ENCODE measurements around the gene MYO16. TPM values are rescaled to one million over a fixed set of nuclear protein-coding genes. Genes with fewer than 3 reads are reported as not detected.

The MYO16 gene
- total RNA-seq, 4 donors from 2014 or later, result 0.54 to 3.8 (median 1.5) TPM

- no peaks in the 10 kb centered on the region for H3K9me3 ChIP-seq
- no peak overlapping the region for H3K4me3 ChIP-seq
- no peak for ATAC-seq
- H3K27ac ChIP-seq, result no peak overlapping the region
- no peaks in the 10 kb centered on the region for H3K4me1 ChIP-seq
- no peaks in the 10 kb centered on the region for H3K36me3 ChIP-seq
- 17 to 50% methylated on average over 1 of the region's 1 CpG for WGBS, 2 donors (ENCODE audit: low coverage in 1 of 2)
- no peaks in the 10 kb centered on the region for H3K27me3 ChIP-seq
- TF ChIP-seq, protein P1, sequence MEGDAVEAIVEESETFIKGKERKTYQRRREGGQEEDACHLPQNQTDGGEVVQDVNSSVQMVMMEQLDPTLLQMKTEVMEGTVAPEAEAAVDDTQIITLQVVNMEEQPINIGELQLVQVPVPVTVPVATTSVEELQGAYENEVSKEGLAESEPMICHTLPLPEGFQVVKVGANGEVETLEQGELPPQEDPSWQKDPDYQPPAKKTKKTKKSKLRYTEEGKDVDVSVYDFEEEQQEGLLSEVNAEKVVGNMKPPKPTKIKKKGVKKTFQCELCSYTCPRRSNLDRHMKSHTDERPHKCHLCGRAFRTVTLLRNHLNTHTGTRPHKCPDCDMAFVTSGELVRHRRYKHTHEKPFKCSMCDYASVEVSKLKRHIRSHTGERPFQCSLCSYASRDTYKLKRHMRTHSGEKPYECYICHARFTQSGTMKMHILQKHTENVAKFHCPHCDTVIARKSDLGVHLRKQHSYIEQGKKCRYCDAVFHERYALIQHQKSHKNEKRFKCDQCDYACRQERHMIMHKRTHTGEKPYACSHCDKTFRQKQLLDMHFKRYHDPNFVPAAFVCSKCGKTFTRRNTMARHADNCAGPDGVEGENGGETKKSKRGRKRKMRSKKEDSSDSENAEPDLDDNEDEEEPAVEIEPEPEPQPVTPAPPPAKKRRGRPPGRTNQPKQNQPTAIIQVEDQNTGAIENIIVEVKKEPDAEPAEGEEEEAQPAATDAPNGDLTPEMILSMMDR (IDR thresholded peaks at IDR 0.05), result no peak
- TF ChIP-seq EP300 (IDR thresholded peaks at IDR 0.05) (no peak), POLR2AphosphoS5 (IDR thresholded peaks at IDR 0.05) (no peak), POLR2A (IDR thresholded peaks at IDR 0.05) (no peak)
Measured at GRCh38 chr13:109200556-109200955, 571.1 kb downstream of the MYO16 start.

DNA sequence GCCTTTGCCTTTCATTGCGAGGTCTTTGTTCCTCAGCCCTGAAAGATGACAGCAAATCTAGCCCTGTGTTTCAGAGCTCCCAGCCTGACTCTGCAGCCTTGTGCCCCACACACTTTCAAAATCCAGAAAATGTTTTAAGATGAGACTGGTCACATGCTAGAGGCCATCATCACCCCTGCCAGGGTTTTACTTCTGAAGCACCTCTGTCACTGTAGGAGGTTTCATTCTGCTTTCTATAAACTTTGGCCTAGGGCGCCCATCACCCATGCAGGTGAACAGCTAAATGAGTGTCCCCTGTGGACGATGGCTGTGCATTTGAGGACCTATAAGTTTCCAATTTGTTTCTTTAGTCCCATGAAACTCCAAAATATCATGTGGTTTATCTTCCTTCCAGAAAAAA, 574.2 kb downstream of the MYO16 start:
- Histone ChIP-seq H3K4me1 (no peaks in the 10 kb centered on the region), H3K4me3 (no peak overlapping the region), H3K36me3 (no peaks in the 10 kb centered on the region), H3K27ac (no peak overlapping the region), H3K9me3 (no peaks in the 10 kb centered on the region), H3K27me3 (no peaks in the 10 kb centered on the region)
- TF ChIP-seq, protein P1 (IDR thresholded peaks at IDR 0.05), result no peak
- TF ChIP-seq POLR2A (IDR thresholded peaks at IDR 0.05) (no peak), EP300 (IDR thresholded peaks at IDR 0.05) (no peak), POLR2AphosphoS5 (IDR thresholded peaks at IDR 0.05) (no peak)
- WGBS, 2 donors (ENCODE audit: low coverage in 1 of 2), result 83 to 90% methylated on average over 1 to 2 of the region's 3 CpGs
- ATAC-seq, result no peak

- H3K27ac ChIP-seq, result no peak overlapping the region
- no peak for TF ChIP-seq POLR2AphosphoS5 (IDR thresholded peaks at IDR 0.05)
- TF ChIP-seq, protein P1 (IDR thresholded peaks at IDR 0.05), result no peak
- 87 to 100% methylated on average over 2 of the region's 2 CpGs for WGBS, 2 donors (ENCODE audit: low coverage in 1 of 2)
Measured at GRCh38 chr13:109204252-109204651, 574.8 kb downstream of the MYO16 start.

GRCh38 chr13:109204657-109205056, 575.2 kb downstream of the MYO16 start:
- ATAC-seq, result no peak
- no peak overlapping the region for H3K4me3 ChIP-seq
- WGBS, 2 donors (ENCODE audit: low coverage in 1 of 2), result 83 to 94% methylated on average over 2 to 4 of the region's 4 CpGs
- no peaks in the 10 kb centered on the region for H3K27me3 ChIP-seq
- H3K4me1 ChIP-seq, result no peaks in the 10 kb centered on the region
- TF ChIP-seq POLR2A (IDR thresholded peaks at IDR 0.05) (no peak), EP300 (IDR thresholded peaks at IDR 0.05) (no peak), POLR2AphosphoS5 (IDR thresholded peaks at IDR 0.05) (no peak)
- TF ChIP-seq, protein P1 (IDR thresholded peaks at IDR 0.05), result no peak
- no peak overlapping the region for H3K27ac ChIP-seq
- H3K36me3 ChIP-seq, result no peaks in the 10 kb centered on the region
- no peaks in the 10 kb centered on the region for H3K9me3 ChIP-seq

More at GRCh38 chr13:109204252-109204651, 574.8 kb downstream of the MYO16 start:
- H3K4me3 ChIP-seq, result no peak overlapping the region
- no peaks in the 10 kb centered on the region for H3K36me3 ChIP-seq
- H3K9me3 ChIP-seq, result no peaks in the 10 kb centered on the region
- H3K4me1 ChIP-seq, result no peaks in the 10 kb centered on the region
- no peaks in the 10 kb centered on the region for H3K27me3 ChIP-seq
- no peak for ATAC-seq

DNA sequence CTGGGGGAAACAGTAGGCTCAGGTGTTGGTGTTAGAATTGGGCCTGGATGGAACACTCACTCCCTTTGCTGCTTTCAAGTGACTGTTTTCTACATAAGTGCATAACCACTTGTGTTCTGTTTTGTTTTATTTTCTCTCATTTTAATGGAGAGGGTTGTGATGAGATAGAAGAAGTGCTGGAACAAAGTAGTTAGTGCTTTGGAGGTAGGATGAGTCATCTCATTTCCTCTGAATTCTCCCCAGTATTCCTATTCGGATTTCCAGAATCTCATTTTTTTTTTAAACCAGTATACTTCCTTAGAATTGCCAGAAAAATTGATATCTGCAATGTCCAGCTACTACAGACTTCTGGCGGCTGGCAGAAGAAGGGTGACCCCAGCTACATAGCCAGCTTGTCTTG, 575.9 kb downstream of the MYO16 start:
- TF ChIP-seq POLR2A (IDR thresholded peaks at IDR 0.05) (no peak), POLR2AphosphoS5 (IDR thresholded peaks at IDR 0.05) (no peak), EP300 (IDR thresholded peaks at IDR 0.05) (no peak)
- TF ChIP-seq, protein P1 (IDR thresholded peaks at IDR 0.05), result no peak
- no peak for ATAC-seq
- no peaks in the 10 kb centered on the region for H3K4me1 ChIP-seq
- no peak overlapping the region for H3K4me3 ChIP-seq
- no peaks in the 10 kb centered on the region for H3K36me3 ChIP-seq
- H3K9me3 ChIP-seq, result no peaks in the 10 kb centered on the region
- H3K27me3 ChIP-seq, result no peaks in the 10 kb centered on the region
- WGBS, 2 donors (ENCODE audit: low coverage in 1 of 2), result 50 to 73% methylated on average over 1 to 2 of the region's 2 CpGs
- H3K27ac ChIP-seq, result no peak overlapping the region

All from gastroesophageal sphincter (tissue), 4 donors.